ENCODE data around the gene EMP2.

EMP2 gene

GRCh38 chr16:10610499-10611184, 30.2 kb upstream of the EMP2 start:
- no peak for DNase-seq (ENCODE audit: extremely low read depth in 1 of 2, low read depth in 1 of 2)

- no peak for DNase-seq (ENCODE audit: extremely low read depth in 1 of 2, low read depth in 1 of 2)
Observed at GRCh38 chr16:10609402-10609774, 29.0 kb upstream of the EMP2 start.

DNA sequence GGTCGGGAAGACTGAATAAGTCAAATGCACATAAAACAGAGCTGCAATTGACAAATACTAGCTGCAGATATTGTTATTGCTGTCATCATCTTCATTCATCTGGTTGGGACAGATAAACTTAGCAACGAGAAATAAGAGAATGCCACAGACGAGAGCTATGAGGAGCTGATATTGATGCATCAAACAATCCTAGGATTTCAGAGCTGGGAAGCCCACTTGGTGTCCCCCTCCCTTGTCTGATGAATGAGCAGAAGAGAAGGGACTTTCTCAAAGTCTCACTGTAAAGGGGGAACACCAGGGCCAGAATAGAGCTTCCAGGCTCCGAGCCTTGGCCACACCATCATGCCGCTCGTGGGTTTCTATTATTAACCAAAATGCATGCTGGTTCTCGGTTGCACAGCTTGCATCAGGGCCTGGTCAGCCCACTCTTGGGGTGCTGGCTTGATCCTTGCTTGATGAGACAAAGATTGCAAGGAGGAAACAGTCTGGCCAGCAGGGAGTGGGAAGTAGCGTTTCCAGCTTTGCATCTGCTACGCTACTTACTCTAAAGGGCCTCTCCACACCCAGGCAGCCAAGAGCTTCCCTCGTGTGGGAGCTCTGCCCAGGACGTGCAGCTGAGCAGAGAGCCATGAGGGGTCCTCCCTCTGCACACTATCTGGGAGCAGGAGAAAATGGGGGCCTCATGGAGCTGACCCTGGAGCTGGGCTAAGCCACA, 28.4 kb upstream of the EMP2 start:
- DNase-seq (ENCODE audit: extremely low read depth in 1 of 2, low read depth in 1 of 2), result no peak

- no peak for DNase-seq (ENCODE audit: extremely low read depth in 1 of 2, low read depth in 1 of 2)
Observed at GRCh38 chr16:10607157-10607556, 26.8 kb upstream of the EMP2 start.

GRCh38 chr16:10606607-10607006, 26.2 kb upstream of the EMP2 start:
- DNase-seq (ENCODE audit: extremely low read depth in 1 of 2, low read depth in 1 of 2), result no peak

GRCh38 chr16:10605636-10606035, 25.2 kb upstream of the EMP2 start:
- DNase-seq (ENCODE audit: extremely low read depth in 1 of 2, low read depth in 1 of 2), result no peak

DNA sequence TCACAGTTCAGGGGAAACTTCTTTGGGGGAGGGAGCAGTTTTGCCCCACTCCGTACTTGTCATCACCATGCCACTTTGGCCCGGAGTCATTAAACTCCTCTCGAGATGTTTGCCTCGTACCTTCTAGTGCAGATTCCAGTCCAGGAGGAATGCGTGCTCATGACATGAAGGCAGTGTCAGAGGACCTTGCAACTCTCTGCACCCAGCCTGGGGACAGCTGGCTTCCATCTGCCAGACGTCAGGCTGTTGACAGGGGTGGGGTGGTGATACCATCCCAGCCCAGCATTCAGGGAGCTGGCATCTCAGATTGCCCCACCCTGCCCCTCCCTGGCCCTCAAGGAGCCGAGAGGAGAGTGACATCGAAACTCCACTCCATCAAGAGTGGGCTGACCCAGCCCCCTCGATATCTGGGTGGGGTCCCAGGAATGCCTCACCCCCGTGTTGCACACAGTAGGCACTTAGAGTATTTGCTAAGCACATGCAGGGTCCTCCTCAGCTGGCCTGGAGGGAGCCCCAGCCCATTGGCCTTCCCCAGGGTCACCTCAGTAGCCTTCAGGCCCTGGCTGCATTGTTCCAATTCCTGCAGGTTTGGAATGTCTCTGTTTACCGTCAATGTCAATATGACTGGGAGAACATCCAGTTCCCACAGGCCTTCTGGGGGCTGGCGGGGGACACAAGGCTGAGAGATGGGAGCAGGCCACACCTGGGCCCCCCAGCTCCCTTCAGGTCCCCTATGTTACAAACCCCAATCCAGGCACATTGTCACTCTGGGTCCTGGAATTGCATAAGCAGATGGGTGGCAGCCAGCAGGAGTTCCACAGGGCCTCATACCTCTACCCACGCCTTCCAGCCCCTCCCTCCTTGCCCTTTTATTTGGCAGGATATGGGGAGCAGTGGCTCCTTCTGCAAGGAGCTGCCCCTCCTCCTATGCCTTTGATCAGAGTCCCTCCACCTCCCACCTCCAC, 21.3 kb upstream of the EMP2 start:
- DNase-seq (ENCODE audit: extremely low read depth in 1 of 2, low read depth in 1 of 2), result no peak

DNA sequence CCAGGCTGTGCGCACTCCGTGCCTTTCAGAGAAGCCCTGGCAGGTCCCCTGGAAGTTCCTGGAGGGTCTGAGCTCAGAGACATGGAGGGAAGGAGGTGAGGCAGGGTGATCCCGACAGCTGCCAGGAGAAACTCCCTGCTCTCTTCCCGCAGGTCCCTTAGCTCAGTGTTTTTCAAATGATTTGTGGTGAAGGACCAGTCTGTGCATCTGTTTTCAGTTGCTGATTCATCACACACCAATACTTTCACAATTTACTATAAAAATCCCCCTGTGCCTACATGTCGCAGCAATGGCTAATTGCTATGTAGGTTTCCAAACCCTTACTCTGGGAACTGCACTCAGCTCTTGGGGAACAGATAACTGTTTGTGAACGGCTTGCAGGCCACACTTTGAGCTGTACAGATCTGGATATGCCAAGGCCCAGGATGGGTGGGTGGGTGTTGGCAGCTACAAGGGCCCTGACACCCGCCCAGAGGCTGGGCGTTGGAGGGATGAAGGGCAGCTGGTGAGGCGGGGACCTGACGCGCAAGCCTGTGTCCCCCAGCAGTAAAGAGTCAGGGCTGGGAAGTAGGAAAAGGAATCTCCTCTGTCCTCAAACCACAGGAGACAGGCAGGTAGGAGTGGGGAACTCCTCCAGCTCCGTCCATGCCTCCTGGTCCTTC, 20.5 kb upstream of the EMP2 start:
- DNase-seq (ENCODE audit: extremely low read depth in 1 of 2, low read depth in 1 of 2), result no peak

DNA sequence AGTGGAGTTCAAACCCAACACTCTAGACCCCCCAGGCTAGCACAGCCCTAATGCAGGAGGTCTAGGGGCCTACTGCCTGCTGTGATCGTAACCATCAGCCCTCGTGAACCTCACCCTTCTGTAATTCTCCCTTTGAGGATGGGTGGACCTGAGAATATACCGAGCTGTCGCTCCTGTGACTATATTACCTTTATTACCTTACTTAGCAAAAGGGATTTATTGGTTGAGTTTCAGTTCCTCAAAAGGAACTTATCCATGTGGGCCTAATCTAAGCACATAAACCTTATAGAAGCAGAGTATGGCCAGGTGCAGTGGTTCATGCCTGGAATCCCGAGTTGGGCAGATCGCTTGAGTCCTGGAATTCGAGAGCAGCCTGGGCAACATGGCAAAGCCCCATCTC, 19.2 kb upstream of the EMP2 start:
- no peak for DNase-seq (ENCODE audit: extremely low read depth in 1 of 2, low read depth in 1 of 2)

- DNase-seq (ENCODE audit: extremely low read depth in 1 of 2, low read depth in 1 of 2), result no peak
Observed at GRCh38 chr16:10598157-10598556, 17.8 kb upstream of the EMP2 start.

DNA sequence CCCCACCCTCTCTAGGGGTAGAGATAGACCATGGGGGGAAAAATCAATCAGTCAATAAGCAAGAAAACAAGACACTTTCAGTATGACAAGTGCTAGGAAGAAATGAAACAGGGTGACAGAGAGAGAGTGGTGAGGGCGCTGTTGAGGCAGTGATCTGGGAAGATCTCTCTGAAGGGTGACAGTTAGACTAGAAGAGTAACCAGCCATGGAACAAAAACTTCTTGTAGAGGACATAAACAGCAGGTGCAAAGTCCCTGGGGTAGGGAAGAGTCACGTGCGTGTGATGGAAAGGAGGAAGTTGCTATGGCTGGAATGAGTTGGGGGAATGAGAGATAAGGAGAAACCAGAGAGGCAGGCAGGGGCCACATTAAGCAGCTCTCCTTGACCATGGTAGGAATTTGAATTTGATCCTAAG, 16.8 kb upstream of the EMP2 start:
- no peak for DNase-seq (ENCODE audit: extremely low read depth in 1 of 2, low read depth in 1 of 2)

GRCh38 chr16:10594312-10594950, 14.0 kb upstream of the EMP2 start:
- no peak for DNase-seq (ENCODE audit: extremely low read depth in 1 of 2, low read depth in 1 of 2)

DNA sequence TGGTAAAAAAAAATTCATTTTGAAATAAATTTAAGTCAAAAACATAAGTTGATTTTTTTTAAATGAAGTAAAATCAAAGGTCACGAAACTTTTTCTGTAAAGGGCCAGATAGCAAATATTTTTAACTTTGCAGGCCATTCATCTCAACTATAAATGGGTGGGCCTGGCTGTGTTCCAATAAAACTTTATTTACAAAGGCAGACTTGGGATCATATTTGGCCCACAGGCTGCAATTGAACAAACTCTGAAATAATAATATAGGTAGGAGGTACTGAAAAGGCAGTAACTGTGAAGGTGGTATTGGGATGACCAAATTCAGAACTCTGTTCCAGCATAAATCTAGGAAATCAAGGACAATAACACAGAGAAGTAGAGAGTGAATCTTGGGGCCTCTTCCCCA, 12.2 kb upstream of the EMP2 start:
- DNase-seq (ENCODE audit: extremely low read depth in 1 of 2, low read depth in 1 of 2), result no peak

GRCh38 chr16:10590342-10590741, 9.9 kb upstream of the EMP2 start:
- DNase-seq (ENCODE audit: extremely low read depth in 1 of 2, low read depth in 1 of 2), result no peak

DNA sequence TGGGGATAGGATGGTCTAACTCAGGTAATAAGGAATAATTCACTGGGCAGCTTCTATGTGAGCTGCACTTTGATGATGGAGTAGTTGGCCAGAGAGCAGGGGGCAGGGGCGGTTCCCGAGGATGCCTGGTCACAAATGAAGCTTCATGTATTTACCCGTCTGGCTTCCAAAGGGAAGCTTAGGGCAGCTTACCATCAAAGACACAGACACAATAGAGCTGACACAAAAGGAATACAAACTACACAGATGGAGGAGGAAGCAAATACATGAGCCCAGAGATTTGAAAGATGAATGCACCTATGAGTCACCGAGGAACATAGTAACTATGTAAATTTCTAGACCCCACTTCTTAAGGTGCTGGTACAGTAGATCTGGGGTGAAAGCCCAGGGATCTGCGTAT, 8.7 kb upstream of the EMP2 start:
- no peak for DNase-seq (ENCODE audit: extremely low read depth in 1 of 2, low read depth in 1 of 2)

GRCh38 chr16:10587622-10588021, 7.2 kb upstream of the EMP2 start:
- DNase-seq (ENCODE audit: extremely low read depth in 1 of 2, low read depth in 1 of 2), result no peak

GRCh38 chr16:10584981-10585438, 4.6 kb upstream of the EMP2 start:
- no peak for DNase-seq (ENCODE audit: extremely low read depth in 1 of 2, low read depth in 1 of 2)

GRCh38 chr16:10583269-10583668, 2.9 kb upstream of the EMP2 start:
- no peak for DNase-seq (ENCODE audit: extremely low read depth in 1 of 2, low read depth in 1 of 2)

- no peak for DNase-seq (ENCODE audit: extremely low read depth in 1 of 2, low read depth in 1 of 2)
Observed at GRCh38 chr16:10581507-10581906, 1.1 kb upstream of the EMP2 start.

- no peak for DNase-seq (ENCODE audit: extremely low read depth in 1 of 2, low read depth in 1 of 2)
Observed at GRCh38 chr16:10580883-10581247, 467 bp upstream of the EMP2 start.

DNA sequence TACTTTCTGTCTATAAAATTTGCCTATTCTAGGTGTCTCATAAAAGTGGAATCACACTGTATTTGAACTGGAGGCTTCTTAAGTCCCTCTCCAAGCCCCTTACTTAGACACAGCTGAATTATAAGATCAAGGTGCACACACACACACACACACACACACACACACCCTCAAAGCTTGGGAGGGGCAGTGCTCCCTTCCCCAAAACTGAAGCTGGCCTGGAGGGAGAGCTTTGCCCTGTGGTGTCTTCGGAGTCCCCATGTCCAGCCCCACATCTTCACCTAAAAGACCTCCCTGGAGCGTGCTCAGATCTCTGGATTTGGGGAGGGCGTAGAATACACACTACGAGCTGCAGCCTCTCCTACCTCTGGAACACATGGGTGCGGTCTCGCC, 828 bp downstream of the EMP2 start:
- DNase-seq (ENCODE audit: extremely low read depth in 1 of 2, low read depth in 1 of 2), result no peak
